Activated gamma-delta T cell treated with Interleukin-2 at 50 U/mL for 16 hours (primary cell): Measurements from ENCODE around the gene RUNX3.
A peak's percentile ranks its signal among the peaks of the same experiment; 100 is the strongest.
"Not testable (repeated sequence)": the region's sequence is repeated elsewhere in the genome, so short reads cannot be mapped to it uniquely, and the experiment has no call there.

Source experiments
- DNase-seq: peaks from one replicate; pipeline ENCODE4 v3.0.0-alpha.2; 2020

Gene RUNX3

DNA sequence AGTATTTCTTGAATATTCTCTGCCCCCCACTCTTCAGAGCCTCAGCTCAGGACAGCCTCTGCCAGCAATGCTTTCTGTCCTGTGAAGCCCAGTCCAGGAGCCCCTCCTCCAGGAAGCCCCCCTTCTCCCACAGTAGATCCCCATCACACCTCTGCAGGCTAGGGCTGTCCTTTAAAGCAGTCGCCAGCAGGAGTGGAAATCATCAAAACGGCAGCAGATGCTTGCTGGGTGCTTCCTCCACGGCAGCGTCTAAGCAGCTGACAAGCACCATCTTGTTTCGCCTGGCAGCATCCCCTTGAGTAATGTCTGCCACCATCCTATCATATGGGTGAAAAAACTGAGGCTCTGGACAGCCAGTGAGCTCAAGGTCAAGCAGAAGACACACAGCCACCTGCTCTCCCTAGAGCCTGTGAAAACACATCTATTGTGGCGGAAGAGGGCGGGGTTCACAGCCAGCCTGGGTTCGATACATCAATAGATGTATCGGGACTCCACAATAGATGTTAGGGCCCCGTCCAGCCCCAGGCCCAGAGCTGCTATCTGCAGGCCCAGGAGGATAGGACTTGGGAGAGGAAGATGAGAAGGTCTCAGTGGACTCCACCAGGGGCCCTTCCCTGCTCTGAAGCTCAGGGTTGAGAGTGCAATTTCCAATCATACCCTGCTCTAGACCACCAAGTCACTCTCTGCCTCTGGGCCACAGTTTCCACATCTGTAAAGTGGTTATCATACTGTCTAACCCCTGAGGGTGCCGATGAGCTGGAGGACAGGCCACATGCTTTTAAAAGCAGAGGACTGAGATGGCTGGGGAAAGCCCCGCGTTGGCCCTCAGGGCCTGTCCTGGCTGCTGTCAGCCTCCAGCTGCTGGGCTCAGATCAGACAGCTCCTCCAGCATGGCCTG, 17.5 kb downstream of the RUNX3 start:
- peak; percentile 36 for DNase-seq

DNA sequence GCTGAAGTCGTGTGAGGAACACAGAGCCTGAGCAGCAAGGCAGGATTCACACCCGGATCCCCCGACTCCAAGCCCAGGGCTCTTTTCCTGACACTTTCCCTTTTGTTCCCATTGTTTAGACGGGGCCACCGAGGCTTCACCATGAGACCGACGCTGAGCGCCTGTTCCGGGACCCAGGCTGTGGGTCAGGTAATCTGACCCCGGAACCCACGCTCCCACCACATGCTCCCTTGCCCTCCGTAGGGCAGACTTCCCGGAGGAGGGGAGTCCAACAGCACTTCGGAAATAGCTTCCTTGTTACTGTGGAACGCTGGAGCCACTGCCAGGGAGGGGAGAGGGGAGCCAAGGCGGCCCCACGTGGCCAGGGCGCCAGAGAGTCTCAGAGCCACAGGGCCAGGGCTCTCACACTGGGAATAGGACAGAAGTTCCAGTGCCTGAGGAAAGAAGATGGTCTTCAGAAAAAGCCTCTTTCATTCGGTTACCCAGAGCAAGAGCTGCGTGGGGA, 18.4 kb downstream of the RUNX3 start:
- no peak for DNase-seq

DNA sequence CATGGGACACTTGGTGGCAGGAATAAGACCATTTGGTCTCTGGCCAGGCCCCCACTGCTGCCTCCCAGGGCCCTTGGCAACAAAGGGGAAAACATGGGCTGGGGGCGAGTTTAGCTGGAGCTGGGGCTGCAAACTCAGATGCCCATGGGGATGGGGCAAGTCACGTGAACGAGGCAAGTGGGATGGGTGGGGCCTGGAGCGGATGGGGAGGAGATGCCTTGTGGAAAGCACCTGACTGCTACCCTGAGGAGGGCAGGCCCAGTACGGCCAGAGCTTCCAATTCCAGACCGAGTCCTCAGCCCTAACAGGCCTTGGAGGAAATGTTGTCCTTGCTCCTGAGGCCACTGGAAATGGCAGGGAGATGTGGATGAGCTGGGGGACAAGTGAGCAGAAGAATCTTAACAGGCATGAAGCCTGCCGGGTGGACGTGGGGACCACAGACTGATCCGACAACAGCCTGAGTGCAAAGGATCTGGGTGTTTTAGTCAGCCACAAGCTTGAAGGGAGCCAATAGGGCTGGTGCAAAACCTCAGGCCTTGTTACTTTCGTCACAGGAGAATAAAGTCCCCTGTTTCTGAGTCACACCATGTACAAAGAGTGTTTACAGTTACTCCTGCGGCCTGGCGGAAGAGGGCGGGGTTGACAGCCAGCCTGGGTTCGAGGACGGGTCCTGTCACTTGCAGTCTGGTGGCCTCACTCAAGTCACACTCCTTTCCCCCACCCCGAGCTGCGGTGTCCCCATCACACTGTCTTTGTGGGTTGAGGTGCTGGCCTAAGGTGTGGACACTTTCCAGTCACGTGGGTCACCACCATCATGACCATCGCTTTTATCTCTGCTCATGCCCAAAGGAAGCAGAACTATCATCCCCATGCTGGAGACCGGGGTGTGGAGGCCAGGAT, 19.1 kb downstream of the RUNX3 start:
- DNase-seq, result peak; percentile 87

DNA sequence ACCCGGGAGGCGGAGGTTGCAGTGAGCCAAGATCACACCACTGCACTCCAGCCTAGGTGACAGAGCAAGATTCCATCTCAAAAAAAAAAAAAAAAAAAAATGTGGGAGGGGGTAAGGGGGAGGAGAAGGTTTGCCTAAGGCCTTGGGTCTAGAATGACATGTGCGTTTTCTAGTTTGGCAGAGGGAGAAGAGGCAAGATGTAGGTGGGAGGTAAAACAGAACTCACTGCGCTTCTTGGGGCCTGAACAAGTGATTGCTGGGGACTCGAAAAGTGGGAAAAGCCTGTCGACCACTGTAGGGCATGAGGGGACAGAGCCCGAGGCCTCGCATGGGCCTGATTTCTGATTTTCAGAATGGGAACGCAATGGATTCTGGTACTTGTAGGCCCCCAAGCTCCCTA, 19.9 kb downstream of the RUNX3 start:
- DNase-seq, result no peak

DNA sequence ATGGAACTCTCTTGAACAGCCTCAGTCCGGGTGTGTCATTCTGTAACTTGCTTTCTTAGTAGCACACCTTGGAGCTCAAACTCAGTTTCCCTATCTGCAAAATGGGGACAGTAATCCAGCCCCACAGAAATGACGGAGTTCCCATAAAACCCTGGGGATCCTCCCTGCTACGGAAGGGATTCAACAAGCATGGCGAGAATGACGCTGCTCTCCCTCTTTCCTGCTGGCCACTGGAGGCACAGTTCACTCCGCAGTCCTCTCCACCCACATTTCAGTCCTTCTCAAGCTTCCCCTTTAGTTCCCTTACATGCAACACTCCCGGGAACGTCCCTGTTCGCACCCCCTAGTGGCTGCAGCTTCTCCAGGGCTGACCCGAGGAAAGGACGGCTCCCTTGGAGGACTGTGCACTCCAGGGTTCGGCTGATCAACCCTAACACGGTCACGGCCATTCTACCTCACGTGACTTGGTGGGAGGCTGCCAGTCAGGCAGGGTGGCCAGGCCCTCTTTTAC, 20.6 kb downstream of the RUNX3 start:
- no peak for DNase-seq

DNA sequence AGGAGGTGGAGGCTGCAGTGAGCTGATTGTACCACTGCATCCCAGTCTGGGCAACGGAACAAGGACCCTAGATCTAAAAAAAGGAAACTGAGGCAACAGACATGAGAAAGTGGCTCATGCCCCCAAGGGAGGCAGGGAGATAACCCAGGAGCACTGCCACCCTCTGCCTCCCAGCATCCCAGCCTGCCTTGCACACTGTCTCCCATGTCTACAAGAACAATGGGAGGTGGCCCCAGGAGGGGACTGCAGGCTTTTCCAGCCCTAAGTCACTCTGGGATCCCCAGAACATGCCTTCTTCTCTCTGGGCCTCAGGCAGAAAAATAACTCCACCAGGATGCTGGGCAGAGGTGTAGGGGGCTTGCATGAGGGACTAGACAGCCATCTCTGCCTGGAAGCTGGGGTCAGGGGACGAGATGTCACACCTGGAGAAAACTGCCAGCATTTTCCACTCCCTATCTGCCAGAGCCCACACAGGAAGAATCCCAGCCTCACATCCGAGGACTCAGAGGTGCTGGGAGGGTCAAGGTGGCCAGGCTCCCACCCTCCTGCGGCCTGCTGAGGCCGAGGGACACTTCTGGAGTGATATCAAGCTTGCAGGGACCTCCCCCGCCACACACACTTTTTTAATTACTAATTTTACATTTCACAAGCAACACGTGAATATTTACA, 21.4 kb downstream of the RUNX3 start:
- no peak for DNase-seq

DNA sequence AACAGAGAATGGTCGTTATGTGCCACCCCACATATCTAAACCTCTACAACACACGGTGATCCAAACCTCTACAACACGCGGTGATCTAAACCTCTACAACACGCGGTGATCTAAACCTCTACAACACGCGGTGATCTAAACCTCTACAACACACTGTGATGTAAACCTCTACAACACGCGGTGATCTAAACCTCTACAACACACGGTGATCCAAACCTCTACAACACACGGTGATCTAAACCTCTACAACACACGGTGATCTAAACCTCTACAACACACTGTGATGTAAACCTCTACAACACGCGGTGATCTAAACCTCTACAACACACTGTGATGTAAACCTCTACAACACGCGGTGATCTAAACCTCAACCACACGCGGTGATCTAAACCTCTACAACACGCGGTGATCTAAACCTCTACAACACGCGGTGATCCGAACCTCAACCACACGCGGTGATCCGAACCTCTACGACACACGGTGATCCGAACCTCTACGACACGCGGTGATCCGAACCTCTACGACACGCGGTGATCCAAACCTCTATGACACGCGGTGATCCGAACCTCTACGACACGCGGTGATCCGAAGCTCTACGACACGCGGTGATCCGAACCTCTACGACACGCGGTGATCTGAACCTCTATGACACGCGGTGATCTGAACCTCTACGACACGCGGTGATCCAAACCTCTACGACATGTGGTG, 22.3 kb downstream of the RUNX3 start:
- not testable (repeated sequence) for DNase-seq

DNA sequence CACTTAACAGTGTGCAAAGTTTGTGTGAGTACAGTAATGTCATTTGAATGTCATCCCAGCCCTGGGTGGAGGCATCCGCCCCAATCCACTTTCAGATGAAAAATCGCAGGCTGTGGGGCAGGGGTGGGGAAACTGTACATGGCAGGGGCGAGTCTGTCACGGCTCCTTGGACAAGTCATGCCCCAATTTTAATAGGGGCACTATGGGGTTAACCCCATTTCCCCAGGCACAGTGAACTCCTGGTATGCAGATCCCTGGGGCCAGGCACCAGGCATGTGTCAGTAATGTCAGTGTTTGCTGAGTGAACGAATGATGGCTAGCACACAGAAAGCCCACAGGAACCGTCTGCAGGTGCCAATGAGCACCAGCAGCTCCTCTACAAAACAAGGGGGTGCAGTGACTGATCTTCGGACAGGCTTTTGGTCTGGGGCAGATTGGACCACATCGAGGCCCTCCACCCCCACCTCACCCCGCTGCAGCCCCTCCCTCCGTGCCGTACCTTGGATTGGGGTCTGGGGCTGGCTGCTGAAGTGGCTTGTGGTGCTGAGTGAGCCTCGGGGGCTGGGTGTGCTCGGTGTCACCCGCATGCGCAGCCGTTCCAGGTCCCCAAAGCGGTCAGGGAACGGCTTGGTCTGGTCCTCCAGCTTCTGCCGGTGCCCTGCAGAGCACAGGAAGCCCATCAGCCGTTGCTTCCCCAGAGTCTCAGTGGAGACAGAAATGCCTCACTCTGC, 23.2 kb downstream of the RUNX3 start:
- DNase-seq, result no peak

DNA sequence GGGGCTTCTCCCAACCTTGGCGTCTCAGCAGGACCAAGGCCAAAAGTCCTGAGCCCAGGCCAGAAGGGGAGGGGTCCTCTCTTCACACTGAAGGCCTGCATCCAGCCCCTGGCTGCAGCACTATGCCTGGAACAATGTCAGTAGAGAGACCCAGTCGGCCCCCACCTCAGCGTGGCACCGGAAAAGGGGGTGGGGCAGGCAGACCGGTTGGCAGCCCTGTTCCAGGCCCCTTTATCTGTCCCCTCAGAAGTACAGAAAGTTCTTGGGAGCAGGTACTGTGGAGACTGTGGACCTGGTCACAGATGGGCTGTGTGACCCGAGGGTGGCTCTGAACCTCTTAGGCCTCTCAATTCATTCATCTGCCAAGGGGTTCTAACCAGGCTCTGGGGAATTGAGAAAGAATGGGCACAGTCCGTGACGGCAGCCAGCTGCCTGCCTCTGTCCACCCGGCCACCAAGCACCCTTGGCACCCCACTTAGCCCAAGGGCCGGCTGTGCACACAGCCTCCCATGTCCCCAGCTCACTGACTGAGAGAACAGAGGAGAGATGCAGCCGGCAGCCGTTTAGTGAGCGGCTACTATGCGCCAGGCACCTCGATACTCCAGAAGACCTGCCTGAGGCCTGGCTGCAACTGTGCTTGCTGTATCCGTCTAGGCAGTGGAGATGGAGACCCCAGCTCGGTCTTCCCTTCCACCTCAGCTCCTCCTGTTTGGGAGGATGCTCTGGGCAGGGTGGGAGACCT, 23.9 kb downstream of the RUNX3 start:
- no peak for DNase-seq

DNA sequence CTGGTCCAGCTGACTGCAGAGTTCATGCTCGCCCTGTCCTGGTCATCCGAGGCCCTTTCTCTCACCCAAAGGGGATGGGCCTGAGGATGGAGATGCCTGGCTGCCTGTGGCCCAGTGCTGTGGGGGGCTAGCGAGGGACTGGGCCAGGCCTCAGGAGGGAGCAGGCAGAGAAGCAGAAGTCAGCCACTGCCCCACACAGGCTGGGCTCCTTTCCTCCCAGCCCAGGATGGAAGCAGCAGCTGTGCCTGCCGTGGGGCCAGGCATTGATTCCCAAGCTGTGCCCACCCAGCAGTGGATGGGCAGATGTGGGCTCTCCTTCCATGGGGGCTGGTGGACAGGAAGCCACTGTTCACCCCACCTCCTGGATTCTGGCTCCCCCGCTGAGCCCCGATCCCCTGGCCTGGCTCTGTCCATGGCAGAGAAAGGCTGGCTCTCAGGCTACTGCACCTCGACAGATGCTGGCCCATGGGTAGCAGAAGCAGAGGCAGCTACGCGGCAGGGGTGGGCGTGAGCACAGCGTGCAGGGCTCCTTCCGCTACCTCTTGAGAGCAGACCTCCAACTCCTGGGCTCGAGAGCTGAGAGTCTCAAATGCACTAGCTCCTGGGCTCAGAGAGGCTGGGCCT, 24.6 kb downstream of the RUNX3 start:
- no peak for DNase-seq

DNA sequence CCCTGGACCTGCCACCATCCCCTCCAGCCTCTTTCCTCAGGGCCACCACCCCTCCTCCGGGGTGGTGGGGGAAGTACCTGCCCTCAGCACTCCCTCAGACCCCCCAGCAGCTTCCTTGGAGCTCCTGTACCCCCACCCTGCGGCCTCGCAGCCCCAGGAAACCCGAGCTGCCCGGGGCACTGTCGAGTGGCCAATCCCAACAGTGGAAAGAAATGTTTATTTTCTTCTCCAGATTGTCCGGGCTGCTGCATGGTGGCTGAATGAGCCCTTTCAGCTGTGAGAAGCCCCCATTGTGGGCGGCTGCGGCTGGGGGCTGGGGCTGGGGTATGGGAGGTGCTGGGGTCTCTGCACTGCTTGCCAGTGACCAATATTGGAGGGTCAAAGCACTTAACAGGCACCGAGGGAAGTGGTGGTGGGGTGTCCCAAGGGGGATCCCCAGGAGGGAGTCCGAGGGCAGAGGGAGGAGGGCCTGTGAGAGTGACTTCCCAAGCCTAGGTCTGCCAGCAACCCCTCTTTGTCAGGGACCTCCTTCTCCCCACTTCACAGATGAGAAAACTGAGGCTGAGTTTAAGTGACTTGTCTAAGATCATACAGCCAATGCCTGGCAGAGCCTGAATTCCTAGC, 25.2 kb downstream of the RUNX3 start:
- DNase-seq, result no peak

DNA sequence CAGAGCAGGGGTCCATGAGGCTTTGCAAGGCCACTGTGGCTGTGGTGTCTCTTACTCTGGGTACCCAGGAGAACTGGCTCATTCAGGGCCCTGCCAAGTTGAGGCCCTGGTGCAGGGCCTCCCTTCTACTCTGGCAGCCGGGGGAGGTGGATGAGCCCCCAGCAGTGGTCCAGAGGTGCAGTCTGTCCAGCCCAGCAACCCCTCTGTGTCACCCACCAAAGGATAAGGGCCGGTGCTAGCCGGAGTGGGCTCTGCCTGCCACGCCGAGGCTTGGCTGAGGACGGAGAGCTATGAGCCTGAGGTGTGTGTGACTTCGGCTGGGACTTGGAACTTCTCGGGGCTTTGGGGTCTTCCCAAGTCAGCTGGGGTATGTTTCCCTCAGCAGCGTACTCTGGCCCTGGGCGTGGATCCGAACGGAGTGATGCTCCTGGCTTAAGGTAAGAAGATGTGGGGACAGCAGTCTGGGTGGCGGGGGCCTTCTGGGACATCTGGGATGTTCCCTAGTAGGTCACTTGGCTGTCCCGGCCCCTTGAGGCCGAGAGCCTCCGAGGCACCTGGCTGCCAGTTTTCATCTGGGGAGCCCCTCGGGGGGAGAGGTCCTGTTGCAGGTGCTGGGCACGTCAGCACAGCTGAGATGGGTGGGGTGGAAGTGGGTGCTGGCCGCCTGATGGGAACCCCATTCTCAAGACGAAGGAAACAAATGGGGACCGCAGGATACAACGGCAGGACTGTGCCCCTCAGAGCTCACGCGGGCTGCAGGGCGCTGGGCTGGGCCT, 25.9 kb downstream of the RUNX3 start:
- no peak for DNase-seq

DNA sequence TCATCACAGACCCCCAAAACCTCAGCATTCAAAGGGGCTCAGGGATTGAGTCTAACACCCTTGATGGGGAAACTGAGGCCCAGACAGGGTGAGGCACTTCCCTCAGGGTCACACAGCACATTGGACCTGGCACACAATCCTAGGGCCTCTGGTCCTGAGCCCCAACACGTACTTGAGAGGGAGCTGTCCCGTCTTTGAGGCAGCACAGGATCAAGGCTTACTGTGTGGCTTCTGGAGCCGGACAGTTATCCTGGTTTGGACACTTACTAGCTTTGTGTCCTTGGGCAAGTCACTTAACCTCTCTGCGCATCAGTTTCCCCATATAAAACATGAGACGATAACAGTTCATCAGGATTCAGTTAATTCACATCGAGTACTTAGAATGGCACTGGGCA, 26.5 kb downstream of the RUNX3 start:
- DNase-seq, result no peak

DNA sequence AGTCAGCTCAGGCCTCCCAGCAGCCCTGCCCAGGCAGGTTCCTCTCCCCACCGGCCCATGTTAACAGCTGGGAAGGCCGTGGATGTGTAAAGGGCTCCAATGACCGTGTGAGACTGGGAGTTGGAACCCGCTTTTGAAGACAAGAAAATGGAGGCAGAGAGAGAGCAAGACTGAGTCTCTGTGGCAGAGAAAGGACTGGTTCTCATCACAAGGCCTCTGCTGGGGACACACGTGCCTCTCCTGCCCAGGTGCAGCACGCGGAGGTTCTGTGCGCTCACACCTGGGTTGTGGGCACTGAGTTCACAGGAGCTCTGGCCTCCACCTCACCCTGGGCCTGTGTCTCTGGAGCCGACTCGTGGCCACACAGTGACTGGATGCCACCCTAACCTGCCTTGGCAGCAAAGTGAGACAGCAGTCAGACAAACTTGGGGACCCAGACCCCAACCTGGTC, 27.0 kb downstream of the RUNX3 start:
- no peak for DNase-seq

DNA sequence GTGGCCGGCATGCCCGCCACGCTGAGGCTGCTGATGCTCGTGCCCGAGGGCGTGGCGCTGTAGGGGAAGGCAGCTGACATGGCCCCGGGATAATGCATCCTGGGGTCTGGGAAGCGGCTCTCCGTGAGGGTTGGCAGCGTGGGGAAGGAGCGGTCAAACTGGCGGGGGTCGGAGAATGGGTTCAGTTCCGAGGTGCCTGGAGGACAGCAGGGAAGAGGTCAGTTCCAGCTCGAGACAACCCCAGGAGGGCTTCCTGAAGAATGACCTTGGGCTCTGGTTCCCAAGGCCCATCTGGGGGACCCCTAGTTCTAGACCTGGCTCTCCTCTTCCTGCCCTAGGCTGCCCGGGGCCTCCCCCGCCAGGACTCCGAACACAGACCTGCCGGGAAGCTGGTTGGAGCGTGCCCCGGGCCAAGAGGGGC, 27.6 kb downstream of the RUNX3 start:
- DNase-seq, result no peak

DNA sequence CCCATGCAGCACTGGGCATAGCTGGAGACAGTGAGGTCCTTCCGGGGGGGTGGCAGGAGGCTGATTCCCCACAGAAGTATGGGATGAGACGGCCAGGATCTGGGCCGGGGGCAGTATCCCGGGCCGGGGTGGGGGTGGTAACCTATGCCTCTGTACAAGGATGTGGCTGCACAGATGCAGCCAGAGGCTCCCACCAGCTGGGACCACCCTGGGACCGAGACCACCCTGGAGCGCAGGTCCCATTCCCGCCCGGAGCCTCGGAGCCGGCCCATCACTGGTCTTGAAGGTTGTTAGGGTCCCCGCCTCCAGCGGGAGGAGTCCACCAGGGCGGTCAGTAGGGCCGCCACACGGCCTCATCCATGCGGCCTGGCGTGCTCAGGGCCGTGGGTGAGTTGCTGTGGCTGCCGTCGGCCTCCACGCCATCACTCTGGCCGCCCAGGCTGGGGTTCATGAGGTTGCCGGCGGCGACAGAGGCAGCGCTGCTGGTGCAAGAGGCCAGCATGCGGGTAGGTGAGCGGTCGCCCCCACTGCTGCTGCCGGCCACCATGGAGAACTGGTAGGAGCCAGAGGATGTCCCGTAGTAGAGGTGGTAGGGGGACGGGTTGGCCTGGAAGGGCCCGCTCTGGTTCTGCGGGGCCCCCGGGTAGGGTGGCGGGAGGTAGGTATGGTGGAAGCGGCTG, 28.1 kb downstream of the RUNX3 start:
- no peak for DNase-seq

DNA sequence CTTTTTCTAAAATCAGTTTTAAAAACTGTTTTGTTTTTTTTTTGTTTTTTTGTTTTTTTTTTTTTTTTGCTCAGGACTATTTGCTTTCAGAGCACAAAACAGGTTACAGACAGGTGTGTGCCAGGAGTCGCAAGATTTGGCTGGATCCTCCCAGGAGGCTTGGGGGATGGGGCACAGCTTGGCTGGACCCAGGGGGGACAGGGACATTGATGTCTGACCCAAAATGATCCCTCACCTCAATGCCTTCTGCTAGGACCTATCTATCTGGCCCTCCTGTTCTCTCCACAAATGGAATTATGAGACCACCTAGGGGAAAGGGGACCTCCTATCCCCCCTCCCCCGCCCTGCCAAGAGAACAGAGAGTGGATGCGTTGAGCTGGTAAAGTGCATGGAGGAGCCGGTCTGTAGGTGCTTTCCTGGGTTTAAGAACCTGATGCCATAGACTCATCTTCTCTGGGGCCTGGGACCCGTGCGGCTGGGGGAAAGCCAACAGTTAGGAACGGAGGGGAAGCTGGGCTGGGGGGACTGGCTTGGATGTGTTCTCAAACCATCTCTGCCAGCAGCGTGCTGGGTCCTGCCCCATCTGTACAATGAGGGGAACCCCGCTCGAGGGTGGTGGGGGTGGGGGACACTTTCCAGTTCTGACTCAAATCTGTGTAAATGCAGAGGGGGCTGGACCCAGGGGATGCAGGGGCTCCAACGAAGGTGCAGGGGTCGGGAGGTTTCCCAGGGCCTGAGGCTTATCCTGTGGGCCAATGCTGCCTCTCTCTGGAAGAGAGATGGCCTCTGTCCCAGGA, 28.9 kb downstream of the RUNX3 start:
- DNase-seq, result no peak
